Keratinocyte (primary cell): ENCODE measurements around the gene DCAF8L2. TPM values are rescaled to one million over a fixed set of nuclear protein-coding genes. Genes with fewer than 3 reads are reported as not detected.

Experiments
- DNase-seq: peaks from one replicate; pipeline ENCODE4 v3.0.0-alpha.2; 2011; ENCODE audit warnings: low read depth, missing footprints, low spot score
- FAIRE-seq: peaks from 2 replicates; lab custom pipeline; 2011; peaks lifted over from hg19 to GRCh38; lab: Jason Lieb, UNC
- H2AFZ ChIP-seq: 2 replicates; pipeline ENCODE4 v1.6.0; 2012; ENCODE audit warnings: low read length, control low read depth, inconsistent platforms; ENCODE audit not compliant: control insufficient read depth
- H3K27ac ChIP-seq: 2 replicates; pipeline ENCODE4 v1.5.1; 2011; ENCODE audit warnings: low read length; ENCODE audit not compliant: control insufficient read depth, insufficient read depth
- H3K27me3 ChIP-seq: 3 replicates; pipeline ENCODE4 v1.6.0; 2011; ENCODE audit warnings: low read length; ENCODE audit not compliant: control insufficient read depth, insufficient read depth; ENCODE audit errors: extremely low read depth
- H3K36me3 ChIP-seq, 2 experiments: 2 replicates in 1 of 2; 3 replicates in 1 of 2; pipeline ENCODE4 v1.5.1; 2011; ENCODE audit warnings: low read length in 2 of 2, mild to moderate bottlenecking in 1 of 2; ENCODE audit not compliant: control insufficient read depth in 2 of 2, insufficient read depth in 2 of 2; ENCODE audit errors: extremely low read depth in 1 of 2
- H3K4me1 ChIP-seq: 3 replicates; pipeline ENCODE4 v1.5.1; 2011; ENCODE audit warnings: low read length; ENCODE audit not compliant: control insufficient read depth, insufficient read depth; ENCODE audit errors: extremely low read depth
- H3K4me2 ChIP-seq: 3 replicates; pipeline ENCODE4 v1.6.0; 2011; ENCODE audit warnings: low read depth, low read length; ENCODE audit not compliant: control insufficient read depth, insufficient read depth; ENCODE audit errors: extremely low read depth
- H3K4me3 ChIP-seq, 3 experiments: fragments of 200-600 bp in 1 of 3; sonication (generic) in 1 of 3; 2 replicates in 2 of 3; 3 replicates in 1 of 3; pipeline ENCODE4 v1.5.1; 2011 to 2016; ENCODE audit warnings: low read length in 3 of 3, mild to moderate bottlenecking in 3 of 3, control low read depth in 2 of 3, inconsistent platforms in 1 of 3, low read depth in 1 of 3, mixed read lengths in 1 of 3, mixed run types in 1 of 3, moderate library complexity in 1 of 3; ENCODE audit not compliant: control insufficient read depth in 2 of 3, insufficient read depth in 2 of 3; ENCODE audit errors: extremely low read depth in 1 of 3
- H3K79me2 ChIP-seq: 2 replicates; pipeline ENCODE4 v1.6.0; 2012; ENCODE audit warnings: low read length; ENCODE audit not compliant: control insufficient read depth, insufficient read depth
- H3K9ac ChIP-seq: 3 replicates; pipeline ENCODE4 v1.6.0; 2011; ENCODE audit warnings: low read length; ENCODE audit not compliant: control insufficient read depth, insufficient read depth; ENCODE audit errors: extremely low read depth
- H3K9me1 ChIP-seq: 3 replicates; pipeline ENCODE4 v1.6.0; 2011; ENCODE audit warnings: low read length; ENCODE audit not compliant: control insufficient read depth, insufficient read depth; ENCODE audit errors: extremely low read depth
- H3K9me3 ChIP-seq: 2 replicates; pipeline ENCODE4 v1.5.1; 2012; ENCODE audit warnings: low read depth, low read length; ENCODE audit not compliant: control insufficient read depth
- H4K20me1 ChIP-seq: 3 replicates; pipeline ENCODE4 v1.6.0; 2011; ENCODE audit warnings: low read length; ENCODE audit not compliant: control insufficient read depth, insufficient read depth; ENCODE audit errors: extremely low read depth
- EZH2 ChIP-seq: IDR thresholded peaks from one replicate; pipeline ENCODE4 v1.6.1; 2012; ENCODE audit warnings: inconsistent platforms, mild to moderate bottlenecking, low read length, moderate library complexity
- dilution Hi-C: fragments of 300-500 bp; cut with MboI; formaldehyde crosslinking; loops from one replicate; pipeline ENCODE4 v1.7.0; 2020; ENCODE audit warnings: low sequenced_read_pairs; ENCODE audit not compliant: extremely low pct_ligation_motif_present
- polyA plus RNA-seq, 5 experiments: library from polyadenylated mRNA; depleted of rRNA in 3 of 5; stranded (reverse) in 3 of 5; stranded (forward) in 1 of 5; unstranded in 1 of 5; fragments of >200 nt; gene quantifications; 1 replicate in 1 of 5; 2 replicates in 3 of 5; 3 replicates in 1 of 5; pipeline versions ENCODE4 v1.2.1 to v1.2.3, GENCODE V29; 2011 to 2012; ENCODE audit warnings: missing spikeins in 2 of 5, low read depth in 1 of 5, low replicate concordance in 1 of 5
- TF ChIP-seq, protein P1 (sequence below), 3 experiments: IDR thresholded peaks in 1 of 3; conservative IDR thresholded peaks in 1 of 3; optimal IDR thresholded peaks in 1 of 3; 2 replicates in 2 of 3; 3 replicates in 1 of 3; pipeline versions ENCODE3 to v1.5.1; 2011; ENCODE audit warnings: low read length in 3 of 3, mild to moderate bottlenecking in 3 of 3, moderate library complexity in 2 of 3, control low read depth in 1 of 3, inconsistent platforms in 1 of 3; ENCODE audit not compliant: insufficient read depth in 2 of 3; ENCODE audit errors: extremely low read depth in 1 of 3

DCAF8L2 gene
- polyA plus RNA-seq, 1 donor (not counting 4 experiments of a cell fraction or from before 2014, with no cell fraction given): not detected

DNA sequence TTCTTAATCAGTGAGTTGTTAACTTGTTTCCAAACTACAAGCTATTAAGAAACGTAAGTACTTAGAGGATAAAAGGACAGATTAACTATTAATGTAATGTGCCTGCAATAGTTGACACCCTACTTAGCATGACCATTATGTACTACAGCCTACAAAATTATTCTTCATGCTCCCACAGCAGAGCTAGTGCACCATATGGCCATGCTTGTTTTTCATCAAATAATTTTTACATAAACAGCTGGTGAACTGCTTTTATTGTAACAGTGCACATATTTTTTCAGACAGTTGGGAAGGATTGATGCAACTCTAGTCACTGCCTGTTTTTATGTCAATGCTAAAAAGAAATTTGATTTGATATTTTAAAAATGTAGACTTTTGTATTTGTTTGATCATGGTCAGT, 207.4 kb downstream of the DCAF8L2 start:
- Histone ChIP-seq H3K9me1 (no peaks in the 10 kb centered on the region), H4K20me1 (no peaks in the 10 kb centered on the region), H3K27ac (no peak overlapping the region), H3K36me3 (no peaks in the 10 kb centered on the region), H3K4me3 (no peak overlapping the region), H3K4me2 (no peak overlapping the region), H3K79me2 (no peaks in the 10 kb centered on the region), H3K4me1 (no peaks in the 10 kb centered on the region), H3K9me3 (no peaks in the 10 kb centered on the region), H2AFZ (no peak overlapping the region), H3K27me3 (no peaks in the 10 kb centered on the region), H3K9ac (no peak overlapping the region)
- no peak for DNase-seq
- dilution Hi-C loops: no loop called here
- no peak for TF ChIP-seq EZH2
- TF ChIP-seq, protein P1, sequence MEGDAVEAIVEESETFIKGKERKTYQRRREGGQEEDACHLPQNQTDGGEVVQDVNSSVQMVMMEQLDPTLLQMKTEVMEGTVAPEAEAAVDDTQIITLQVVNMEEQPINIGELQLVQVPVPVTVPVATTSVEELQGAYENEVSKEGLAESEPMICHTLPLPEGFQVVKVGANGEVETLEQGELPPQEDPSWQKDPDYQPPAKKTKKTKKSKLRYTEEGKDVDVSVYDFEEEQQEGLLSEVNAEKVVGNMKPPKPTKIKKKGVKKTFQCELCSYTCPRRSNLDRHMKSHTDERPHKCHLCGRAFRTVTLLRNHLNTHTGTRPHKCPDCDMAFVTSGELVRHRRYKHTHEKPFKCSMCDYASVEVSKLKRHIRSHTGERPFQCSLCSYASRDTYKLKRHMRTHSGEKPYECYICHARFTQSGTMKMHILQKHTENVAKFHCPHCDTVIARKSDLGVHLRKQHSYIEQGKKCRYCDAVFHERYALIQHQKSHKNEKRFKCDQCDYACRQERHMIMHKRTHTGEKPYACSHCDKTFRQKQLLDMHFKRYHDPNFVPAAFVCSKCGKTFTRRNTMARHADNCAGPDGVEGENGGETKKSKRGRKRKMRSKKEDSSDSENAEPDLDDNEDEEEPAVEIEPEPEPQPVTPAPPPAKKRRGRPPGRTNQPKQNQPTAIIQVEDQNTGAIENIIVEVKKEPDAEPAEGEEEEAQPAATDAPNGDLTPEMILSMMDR (optimal IDR thresholded peaks at IDR 0.05 in 1 of 3, IDR thresholded peaks at IDR 0.05 in 1 of 3, conservative IDR thresholded peaks at IDR 0.05 in 1 of 3; ENCODE audit: extremely low read depth in 1 of 3, insufficient read depth in 2 of 3, low read length in 3 of 3): no peak
- no peak for FAIRE-seq

Other genes with a start within 250 kb of the DCAF8L2 start
- gene PPP4R3C, start 127.0 kb upstream of the DCAF8L2 start, polyA plus RNA-seq: not detected in 3 replicates
- not detected in 3 replicates for gene MAGEB10, start 217.6 kb downstream of the DCAF8L2 start, polyA plus RNA-seq